HFFc6 (cell line): ENCODE measurements around the gene SEL1L2. TPM values are rescaled to one million over a fixed set of nuclear protein-coding genes. Genes with fewer than 3 reads are reported as not detected.
A peak's percentile ranks its signal among the peaks of the same experiment; 100 is the strongest.
"Not testable (repeated sequence)": the region's sequence is repeated elsewhere in the genome, so short reads cannot be mapped to it uniquely, and the experiment has no call there.

Experiments used
- DNase-seq: peaks from one replicate; pipeline ENCODE4 v3.0.0-alpha.2; 2018
- H3K27ac Mint-ChIP-seq: 2 replicates; pipeline ENCODE4 v1.8.0; 2020; ENCODE audit warnings: mild to moderate bottlenecking, mixed read lengths
- H3K27me3 Mint-ChIP-seq: 2 replicates; pipeline ENCODE4 v1.8.0; 2021; ENCODE audit warnings: mild to moderate bottlenecking, moderate library complexity, mixed read lengths; ENCODE audit not compliant: insufficient read depth
- H3K36me3 Mint-ChIP-seq: 2 replicates; pipeline ENCODE4 v1.8.0; 2021; ENCODE audit warnings: low read depth, mixed read lengths
- H3K4me1 Mint-ChIP-seq: 2 replicates; pipeline ENCODE4 v1.8.0; 2020; ENCODE audit warnings: low read depth, mixed read lengths
- H3K4me3 Mint-ChIP-seq: 2 replicates; pipeline ENCODE4 v1.8.0; 2020; ENCODE audit warnings: mild to moderate bottlenecking, moderate library complexity, mixed read lengths
- H3K9me3 Mint-ChIP-seq: 2 replicates; pipeline ENCODE4 v1.8.0; 2020; ENCODE audit warnings: mild to moderate bottlenecking, mixed read lengths
- total RNA-seq, 6 experiments: library from RNA; stranded (reverse); fragmentation: NEBNext Ultra II Directional; extraction: Animal tissue kit (Norgen Biotek cat#: 25700); gene quantifications; 2 replicates in 1 of 6; 3 replicates in 5 of 6; pipeline ENCODE4 v1.2.3, GENCODE V29; 2021
- TF ChIP-seq, protein P1 (sequence below): fragments of 200-600 bp; sonication (generic); IDR thresholded peaks from 2 replicates; pipeline ENCODE4 v1.5.0; 2021; ENCODE audit warnings: antibody characterized with exemption, mild to moderate bottlenecking

The SEL1L2 gene
- total RNA-seq, 6 experiments from 2014 or later: 0.85 TPM; not detected in 5

- Mint-ChIP-seq H3K27ac (no peak within 1 kb of the TSS), H3K9me3 (peaks cover 32% of the 10 kb centered on the region), H3K27me3 (no peaks in the 10 kb centered on the region; the same call in 1 of the 2 replicates), H3K36me3 (peaks cover 7% of the 10 kb centered on the region; the same call in 1 of the 2 replicates), H3K4me1 (peaks cover 5% of the 10 kb centered on the region; the same call in 1 of the 2 replicates), H3K4me3 (peak within 1 kb of the TSS; percentile 87)
- TF ChIP-seq, protein P1, sequence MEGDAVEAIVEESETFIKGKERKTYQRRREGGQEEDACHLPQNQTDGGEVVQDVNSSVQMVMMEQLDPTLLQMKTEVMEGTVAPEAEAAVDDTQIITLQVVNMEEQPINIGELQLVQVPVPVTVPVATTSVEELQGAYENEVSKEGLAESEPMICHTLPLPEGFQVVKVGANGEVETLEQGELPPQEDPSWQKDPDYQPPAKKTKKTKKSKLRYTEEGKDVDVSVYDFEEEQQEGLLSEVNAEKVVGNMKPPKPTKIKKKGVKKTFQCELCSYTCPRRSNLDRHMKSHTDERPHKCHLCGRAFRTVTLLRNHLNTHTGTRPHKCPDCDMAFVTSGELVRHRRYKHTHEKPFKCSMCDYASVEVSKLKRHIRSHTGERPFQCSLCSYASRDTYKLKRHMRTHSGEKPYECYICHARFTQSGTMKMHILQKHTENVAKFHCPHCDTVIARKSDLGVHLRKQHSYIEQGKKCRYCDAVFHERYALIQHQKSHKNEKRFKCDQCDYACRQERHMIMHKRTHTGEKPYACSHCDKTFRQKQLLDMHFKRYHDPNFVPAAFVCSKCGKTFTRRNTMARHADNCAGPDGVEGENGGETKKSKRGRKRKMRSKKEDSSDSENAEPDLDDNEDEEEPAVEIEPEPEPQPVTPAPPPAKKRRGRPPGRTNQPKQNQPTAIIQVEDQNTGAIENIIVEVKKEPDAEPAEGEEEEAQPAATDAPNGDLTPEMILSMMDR: no peak; the same call in 1 of the 2 replicates
- peak; percentile 79 for DNase-seq
Measured at GRCh38 chr20:13995086-13995665, 4.8 kb upstream of the SEL1L2 start, which contains the start of gene MACROD2. Gene MACROD2 (plus strand): TSS chr20:13995516.

GRCh38 chr20:13991955-13992354, 1.5 kb upstream of the SEL1L2 start:
- H3K27ac Mint-ChIP-seq, H3K27me3 Mint-ChIP-seq, DNase-seq, H3K4me1 Mint-ChIP-seq, H3K36me3 Mint-ChIP-seq, H3K4me3 Mint-ChIP-seq: not testable (repeated sequence)
- peaks cover 32% of the 10 kb centered on the region for H3K9me3 Mint-ChIP-seq

DNA sequence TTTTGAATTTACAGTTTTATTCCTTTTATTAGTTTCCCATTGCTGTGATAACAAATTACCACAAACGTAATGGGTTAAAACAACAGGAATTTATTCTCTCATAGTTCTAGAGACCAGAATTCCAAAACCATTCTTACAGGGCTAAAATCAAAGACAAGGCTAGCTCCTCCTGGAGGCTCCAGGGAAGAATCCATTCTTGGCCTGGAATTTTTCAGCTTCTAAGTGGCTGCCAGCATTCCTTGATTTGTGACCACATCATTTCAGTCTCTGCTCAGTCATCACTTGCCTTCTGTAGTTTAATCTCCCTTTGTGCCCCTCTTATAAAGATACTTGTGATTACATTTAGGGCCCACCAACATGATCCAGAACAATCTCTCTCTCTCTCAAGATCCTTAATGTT, 897 bp upstream of the SEL1L2 start:
- Mint-ChIP-seq H3K4me1 (peaks cover 2% of the 10 kb centered on the region; the same call in 1 of the 2 replicates), H3K9me3 (peaks cover 32% of the 10 kb centered on the region), H3K27ac (no peak overlapping the region), H3K27me3 (no peaks in the 10 kb centered on the region; the same call in 1 of the 2 replicates), H3K4me3 (no peak overlapping the region), H3K36me3 (peaks cover 6% of the 10 kb centered on the region; the same call in 1 of the 2 replicates)
- no peak for DNase-seq
- TF ChIP-seq, protein P1: no peak

DNA sequence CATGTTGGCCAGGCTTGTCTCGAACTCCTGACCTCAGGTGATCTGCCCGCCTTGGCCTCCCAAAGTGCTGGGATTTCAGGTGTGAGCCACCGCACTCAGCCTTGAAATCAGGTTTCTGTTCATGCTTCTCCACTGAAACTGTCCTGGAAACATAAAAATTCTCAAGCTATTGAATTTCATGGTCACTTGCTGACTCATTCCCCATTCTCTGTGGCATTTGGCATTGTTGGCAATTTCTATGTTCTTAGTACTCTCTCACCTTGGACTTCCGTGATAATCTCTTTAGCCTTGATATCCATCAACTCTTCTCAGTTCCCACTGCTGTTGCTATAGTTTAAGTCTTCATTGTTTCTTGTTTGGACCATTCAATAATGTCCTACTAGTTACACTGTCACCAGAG, 6.2 kb downstream of the SEL1L2 start:
- H3K4me1 Mint-ChIP-seq: no peaks in the 10 kb centered on the region
- no peak for DNase-seq
- no peak overlapping the region for H3K4me3 Mint-ChIP-seq
- no peaks in the 10 kb centered on the region for H3K27me3 Mint-ChIP-seq
- no peaks in the 10 kb centered on the region for H3K36me3 Mint-ChIP-seq
- TF ChIP-seq, protein P1: no peak
- no peak overlapping the region for H3K27ac Mint-ChIP-seq
- peaks cover 12% of the 10 kb centered on the region for H3K9me3 Mint-ChIP-seq

DNA sequence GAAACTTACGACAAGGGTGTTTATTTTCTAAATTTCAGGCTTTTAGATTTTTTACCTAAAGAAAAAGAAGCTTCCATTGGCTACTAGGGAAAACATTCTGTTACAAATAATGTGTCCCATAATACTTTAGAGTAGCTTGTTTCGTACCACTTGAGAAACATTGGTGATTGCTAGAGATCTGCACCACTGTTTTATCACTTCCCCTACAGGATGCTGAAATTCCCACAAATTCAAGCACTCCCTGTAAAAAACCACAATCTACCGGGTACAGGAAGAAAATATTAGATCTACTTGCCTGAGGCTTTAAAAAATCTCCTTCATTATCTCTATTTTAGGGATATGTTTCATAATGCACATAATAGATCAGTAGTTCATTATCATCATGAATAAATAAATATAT, 29.9 kb downstream of the SEL1L2 start:
- TF ChIP-seq, protein P1: no peak
- DNase-seq: no peak
- Mint-ChIP-seq H3K27me3 (no peaks in the 10 kb centered on the region; the same call in 1 of the 2 replicates), H3K27ac (no peak overlapping the region), H3K9me3 (peaks cover 12% of the 10 kb centered on the region), H3K4me1 (no peaks in the 10 kb centered on the region), H3K4me3 (no peak overlapping the region), H3K36me3 (no peaks in the 10 kb centered on the region)

DNA sequence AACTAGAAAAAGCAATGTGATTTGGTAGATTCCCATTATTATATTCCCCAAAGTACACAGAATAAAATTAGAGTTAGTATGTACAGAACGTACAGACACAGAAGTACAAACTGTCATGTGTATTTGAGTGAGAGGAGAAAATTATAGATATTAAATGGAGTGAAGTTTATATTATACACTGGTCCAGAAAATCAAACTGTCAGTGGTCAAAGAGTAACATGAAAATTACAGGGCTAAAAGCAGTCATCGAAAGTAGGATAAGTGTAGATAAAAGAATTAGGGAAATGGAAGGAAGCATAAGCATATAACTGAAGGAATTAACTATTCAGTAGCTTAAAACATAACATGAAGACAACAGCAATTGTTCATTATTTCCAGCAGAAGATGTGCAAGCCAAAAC, 30.3 kb downstream of the SEL1L2 start:
- Mint-ChIP-seq H3K4me1 (no peaks in the 10 kb centered on the region), H3K27me3 (no peaks in the 10 kb centered on the region; the same call in none of the 2 replicates), H3K27ac (no peak overlapping the region), H3K36me3 (no peaks in the 10 kb centered on the region), H3K4me3 (no peak overlapping the region), H3K9me3 (peaks cover 14% of the 10 kb centered on the region)
- TF ChIP-seq, protein P1: no peak
- DNase-seq: no peak
